Prostate gland (tissue), 2 donors: ENCODE measurements around the gene SH3RF2.

Source experiments
- POLR2A ChIP-seq: fragments of 450-650 bp; IDR thresholded peaks from one replicate; pipeline ENCODE4 v1.6.1; 2016; ENCODE audit warnings: antibody characterized with exemption, mild to moderate bottlenecking
- POLR2AphosphoS5 ChIP-seq: sonication (generic); formaldehyde crosslinking; IDR thresholded peaks from one replicate; pipeline ENCODE4 v1.6.1; 2017; ENCODE audit warnings: antibody characterized with exemption
- TF ChIP-seq, protein P1 (sequence below), 4 experiments: fragments of 200-600 bp in 2 of 4; fragments of 450-650 bp in 2 of 4; sonication (generic) in 2 of 4; IDR thresholded peaks; 1 replicate in 3 of 4; 2 replicates in 1 of 4; pipeline ENCODE4 v1.5.1; 2016 to 2019; ENCODE audit warnings: antibody characterized with exemption in 4 of 4, mild to moderate bottlenecking in 2 of 4, moderate library complexity in 2 of 4

DNA sequence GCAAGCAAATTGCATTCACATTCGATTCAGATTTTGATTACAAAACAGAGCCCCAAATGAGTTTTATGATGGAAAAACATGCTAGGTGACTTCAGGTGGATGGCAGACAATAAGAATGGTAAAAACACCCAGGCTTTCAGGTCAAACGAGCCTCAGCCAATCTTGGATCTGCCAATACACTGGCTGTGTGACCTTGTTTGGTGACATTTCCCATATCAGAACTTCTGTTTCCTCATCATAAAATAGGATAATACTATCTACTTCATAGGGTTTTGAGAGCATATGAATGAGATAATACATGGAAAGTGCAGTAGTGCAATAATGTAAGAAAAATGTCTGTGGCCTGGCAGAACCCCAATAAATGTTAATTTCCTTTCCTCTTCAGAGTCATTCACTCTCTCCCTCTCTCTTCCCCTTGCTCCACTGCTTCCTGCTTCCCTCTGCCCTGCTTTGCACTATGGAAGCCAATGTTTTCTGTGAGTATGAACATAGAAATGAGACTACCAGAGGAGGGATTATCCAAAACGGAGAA lies 54.7 kb downstream of the SH3RF2 start:
- TF ChIP-seq POLR2AphosphoS5 (no peak), POLR2A (no peak)
- TF ChIP-seq, protein P1, sequence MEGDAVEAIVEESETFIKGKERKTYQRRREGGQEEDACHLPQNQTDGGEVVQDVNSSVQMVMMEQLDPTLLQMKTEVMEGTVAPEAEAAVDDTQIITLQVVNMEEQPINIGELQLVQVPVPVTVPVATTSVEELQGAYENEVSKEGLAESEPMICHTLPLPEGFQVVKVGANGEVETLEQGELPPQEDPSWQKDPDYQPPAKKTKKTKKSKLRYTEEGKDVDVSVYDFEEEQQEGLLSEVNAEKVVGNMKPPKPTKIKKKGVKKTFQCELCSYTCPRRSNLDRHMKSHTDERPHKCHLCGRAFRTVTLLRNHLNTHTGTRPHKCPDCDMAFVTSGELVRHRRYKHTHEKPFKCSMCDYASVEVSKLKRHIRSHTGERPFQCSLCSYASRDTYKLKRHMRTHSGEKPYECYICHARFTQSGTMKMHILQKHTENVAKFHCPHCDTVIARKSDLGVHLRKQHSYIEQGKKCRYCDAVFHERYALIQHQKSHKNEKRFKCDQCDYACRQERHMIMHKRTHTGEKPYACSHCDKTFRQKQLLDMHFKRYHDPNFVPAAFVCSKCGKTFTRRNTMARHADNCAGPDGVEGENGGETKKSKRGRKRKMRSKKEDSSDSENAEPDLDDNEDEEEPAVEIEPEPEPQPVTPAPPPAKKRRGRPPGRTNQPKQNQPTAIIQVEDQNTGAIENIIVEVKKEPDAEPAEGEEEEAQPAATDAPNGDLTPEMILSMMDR (IDR thresholded peaks at IDR 0.05) = no peak
